Prostate gland (tissue), 2 donors: ENCODE data around the gene MLLT10. TPM values are rescaled to one million over a fixed set of nuclear protein-coding genes. Genes with fewer than 3 reads are reported as not detected.
"Not testable (repeated sequence)": the region's sequence is repeated elsewhere in the genome, so short reads cannot be mapped to it uniquely, and the experiment has no call there.

Experiments used
- DNase-seq: peaks from one replicate; pipeline ENCODE4 v3.0.0-alpha.2; 2019; ENCODE audit warnings: low spot score
- H3K27ac ChIP-seq, 2 donors: fragments of 200-600 bp; sonication (generic); 2 replicates each; pipeline ENCODE4 v1.5.1; 2017 to 2019
- H3K27me3 ChIP-seq: fragments of 200-600 bp; sonication (generic); replicated peaks from 2 replicates; pipeline ENCODE4 v1.5.1; 2019; ENCODE audit not compliant: insufficient read depth
- H3K36me3 ChIP-seq, 2 donors: fragments of 200-600 bp; sonication (generic); 1 replicate in 1 of 2; 2 replicates in 1 of 2; pipeline versions ENCODE4 v1.5.1 to v1.8.1; 2017 to 2019
- H3K4me1 ChIP-seq: fragments of 200-600 bp; sonication (generic); replicated peaks from 2 replicates; pipeline ENCODE4 v1.5.1; 2019
- H3K4me3 ChIP-seq, 2 donors: fragments of 200-600 bp; sonication (generic); 2 replicates each; pipeline ENCODE4 v1.5.1; 2017 to 2019
- H3K9me3 ChIP-seq: fragments of 200-600 bp; sonication (generic); 2 replicates; pipeline ENCODE4 v1.5.1; 2017
- CTCF ChIP-seq, 4 experiments: fragments of 200-600 bp in 2 of 4; fragments of 450-650 bp in 2 of 4; sonication (generic) in 2 of 4; IDR thresholded peaks; 1 replicate in 3 of 4; 2 replicates in 1 of 4; pipeline ENCODE4 v1.5.1; 2016 to 2019; ENCODE audit warnings: antibody characterized with exemption in 4 of 4, mild to moderate bottlenecking in 2 of 4, moderate library complexity in 2 of 4
- POLR2A ChIP-seq: fragments of 450-650 bp; IDR thresholded peaks from one replicate; pipeline ENCODE4 v1.6.1; 2016; ENCODE audit warnings: antibody characterized with exemption, mild to moderate bottlenecking
- POLR2AphosphoS5 ChIP-seq: sonication (generic); formaldehyde crosslinking; IDR thresholded peaks from one replicate; pipeline ENCODE4 v1.6.1; 2017; ENCODE audit warnings: antibody characterized with exemption
- WGBS: methylation state at CpG from one replicate; pipeline ENCODE4 v1.1.5; 2018; 5-methylcytosine and 5-hydroxymethylcytosine counted together
- intact Hi-C: fragments of 100-400 bp; cut with DNase I; formaldehyde crosslinking; loops from one replicate; pipeline ENCODE4 v1.14.2; 2022
- total RNA-seq, 2 donors: library from RNA; depleted of rRNA; stranded (reverse); fragments of >200 nt; gene quantifications; one replicate each; pipeline ENCODE4 v1.1.0, GENCODE V29; 2016

The MLLT10 gene
- total RNA-seq, 2 donors from 2014 or later = 31.2 to 68.3 TPM

- no peak overlapping the region for H3K4me3 ChIP-seq
- no peaks in the 10 kb centered on the region for H3K36me3 ChIP-seq
- no peaks in the 10 kb centered on the region for H3K4me1 ChIP-seq
- no peak for DNase-seq
- no peaks in the 10 kb centered on the region for H3K27me3 ChIP-seq
- intact Hi-C loops = no loop called here
- H3K27ac ChIP-seq = no peak overlapping the region
- WGBS = 53% methylated on average over 3 of the region's 3 CpGs
- H3K9me3 ChIP-seq = no peaks in the 10 kb centered on the region
- no peak for TF ChIP-seq CTCF (IDR thresholded peaks at IDR 0.05)
- TF ChIP-seq POLR2A = no peak
- no peak for TF ChIP-seq POLR2AphosphoS5
Observed at GRCh38 chr10:21626457-21627161, 92.6 kb downstream of the MLLT10 start.

- no peak for DNase-seq
- no peaks in the 10 kb centered on the region for H3K9me3 ChIP-seq
- TF ChIP-seq CTCF (IDR thresholded peaks at IDR 0.05) (no peak), POLR2AphosphoS5 (no peak), POLR2A (no peak)
- no peaks in the 10 kb centered on the region for H3K4me1 ChIP-seq
- intact Hi-C loops = no loop called here
- no peak overlapping the region for H3K27ac ChIP-seq
- no peaks in the 10 kb centered on the region for H3K36me3 ChIP-seq
- no peak overlapping the region for H3K4me3 ChIP-seq
- no peaks in the 10 kb centered on the region for H3K27me3 ChIP-seq
Observed at GRCh38 chr10:21627331-21627730, 93.3 kb downstream of the MLLT10 start.

- 32% methylated on average over 2 of the region's 2 CpGs for WGBS
- H3K9me3 ChIP-seq = no peaks in the 10 kb centered on the region
- H3K4me1 ChIP-seq = no peaks in the 10 kb centered on the region
- H3K27me3 ChIP-seq = no peaks in the 10 kb centered on the region
- no peak overlapping the region for H3K27ac ChIP-seq
- no peak for DNase-seq
- intact Hi-C loops = no loop called here
- TF ChIP-seq CTCF (IDR thresholded peaks at IDR 0.05) (no peak), POLR2AphosphoS5 (no peak), POLR2A (no peak)
- no peaks in the 10 kb centered on the region for H3K36me3 ChIP-seq
- H3K4me3 ChIP-seq = no peak overlapping the region
Observed at GRCh38 chr10:21628023-21628422, 94.0 kb downstream of the MLLT10 start.

GRCh38 chr10:21628645-21629044, 94.6 kb downstream of the MLLT10 start:
- H3K9me3 ChIP-seq, H3K4me1 ChIP-seq, DNase-seq, H3K27ac ChIP-seq, H3K36me3 ChIP-seq, H3K4me3 ChIP-seq, H3K27me3 ChIP-seq, intact Hi-C loops: not testable (repeated sequence)
- WGBS = 97% methylated on average over 8 of the region's 8 CpGs

GRCh38 chr10:21634599-21635365, 100.8 kb downstream of the MLLT10 start:
- intact Hi-C loops = no loop called here
- DNase-seq = no peak
- Histone ChIP-seq H3K4me3 (no peak overlapping the region), H3K27me3 (no peaks in the 10 kb centered on the region), H3K36me3 (no peaks in the 10 kb centered on the region), H3K4me1 (peaks cover 8% of the 10 kb centered on the region), H3K27ac (peak overlapping the region in 1 of 2 donors; percentile 41), H3K9me3 (no peaks in the 10 kb centered on the region)
- TF ChIP-seq CTCF (IDR thresholded peaks at IDR 0.05) = no peak
- TF ChIP-seq POLR2AphosphoS5 = peak; percentile 41
- no peak for TF ChIP-seq POLR2A
- 81% methylated on average over 4 of the region's 4 CpGs for WGBS
